C4-2B (cell line): ENCODE results near the gene RTTN.

Experiments
- H3K27ac ChIP-seq: fragments of 450-650 bp; 2 replicates; pipeline ENCODE4 v1.5.1; 2017
- CTCF ChIP-seq: fragments of 450-650 bp; conservative IDR thresholded peaks from 2 replicates; pipeline ENCODE4 v1.5.1; 2017; ENCODE audit warnings: mild to moderate bottlenecking
- ZFX ChIP-seq: fragments of 450-650 bp; IDR thresholded peaks from 2 replicates; pipeline ENCODE4 v1.6.1; 2017

RTTN gene

GRCh38 chr18:70197026-70197425, 8.5 kb downstream of the RTTN start:
- TF ChIP-seq ZFX (no peak), CTCF (no peak)
- no peak overlapping the region for H3K27ac ChIP-seq

DNA sequence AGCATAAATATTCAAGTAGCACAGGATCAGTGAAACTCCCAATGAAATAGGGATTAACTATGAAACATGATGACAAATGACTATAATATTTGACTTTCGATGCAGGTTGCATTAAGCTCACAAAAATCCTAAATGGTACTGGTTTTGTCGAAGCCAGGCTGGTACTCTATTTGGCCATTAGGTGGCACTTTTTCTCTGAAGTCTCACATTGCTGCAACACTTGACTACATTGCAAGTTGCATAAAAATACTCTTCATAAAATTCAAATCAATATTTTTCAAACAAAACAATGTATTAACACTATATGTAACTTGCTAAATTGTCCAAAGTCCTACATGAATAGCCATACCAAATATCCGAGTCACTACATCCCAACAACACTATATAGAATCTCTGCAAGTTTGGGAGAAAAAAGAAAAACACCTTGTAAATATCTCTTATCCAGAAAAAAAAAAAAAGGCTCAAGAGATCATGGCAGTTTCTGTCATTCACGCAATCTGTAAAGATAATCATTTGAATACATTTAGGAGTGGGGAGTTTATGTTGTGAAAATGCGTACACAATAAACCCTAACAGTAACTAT, 9.5 kb downstream of the RTTN start:
- TF ChIP-seq CTCF (peak; percentile 84), ZFX (no peak)
- no peak overlapping the region for H3K27ac ChIP-seq

DNA sequence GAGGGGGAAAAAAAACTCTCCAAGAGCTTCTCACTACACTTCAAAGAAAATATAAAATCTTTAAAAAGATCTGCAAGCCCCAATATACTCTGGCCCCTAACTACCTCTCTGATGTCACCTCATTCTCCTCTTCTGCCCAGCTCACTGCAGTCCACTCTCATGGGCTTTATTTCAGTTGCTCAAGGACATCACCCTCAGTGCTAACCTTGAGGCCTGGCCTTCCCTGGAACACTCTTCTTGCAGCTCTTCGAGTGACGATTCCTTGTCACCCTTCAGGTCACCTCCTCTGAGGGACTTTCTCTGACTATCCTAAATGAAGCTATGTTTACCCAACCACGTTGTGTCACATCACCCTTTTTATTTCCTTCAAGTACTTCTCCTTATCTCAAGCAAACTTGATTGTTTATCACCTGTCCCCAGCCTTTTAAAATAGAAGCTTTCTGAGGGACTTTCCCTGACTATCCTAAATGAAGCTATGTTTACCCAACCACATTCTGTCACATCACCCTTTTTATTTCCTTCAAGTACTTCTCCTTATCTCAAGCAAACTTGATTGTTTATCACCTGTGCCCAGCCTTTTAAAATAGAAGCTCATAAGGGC, 10.4 kb downstream of the RTTN start:
- no peak overlapping the region for H3K27ac ChIP-seq
- TF ChIP-seq CTCF (no peak), ZFX (no peak)

DNA sequence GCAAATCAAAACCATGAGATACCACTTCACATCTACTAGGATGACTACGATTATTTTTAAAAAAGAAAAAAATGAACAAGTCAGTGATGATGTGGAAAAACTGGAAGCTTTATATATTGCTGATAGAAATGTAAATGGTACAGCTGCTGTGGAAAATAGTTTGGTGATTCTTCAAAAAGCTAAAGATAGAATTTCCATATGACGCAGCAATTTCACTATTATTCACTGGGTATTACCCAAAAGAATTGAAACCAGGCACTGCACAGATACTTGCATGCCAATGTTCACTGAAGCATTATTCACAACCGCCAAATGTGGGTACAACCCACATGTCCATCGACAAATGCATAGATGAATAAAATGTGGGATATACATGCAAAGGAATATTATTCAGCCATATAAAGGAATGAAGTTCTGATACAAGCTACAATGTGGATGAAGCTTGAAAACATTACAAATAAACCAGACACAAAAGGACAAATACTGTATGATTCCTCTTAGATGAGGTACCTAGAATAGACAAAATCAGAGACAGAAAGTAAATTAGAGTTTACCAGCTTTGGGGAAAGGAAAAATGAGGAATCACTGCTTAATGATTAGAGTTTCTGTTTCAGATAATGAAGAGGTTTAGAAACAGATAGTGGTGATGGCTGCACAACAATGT, 11.1 kb downstream of the RTTN start:
- TF ChIP-seq ZFX (no peak), CTCF (no peak)

GRCh38 chr18:70190529-70190928, 15.0 kb downstream of the RTTN start:
- no peak overlapping the region for H3K27ac ChIP-seq
- TF ChIP-seq ZFX = no peak
- no peak for TF ChIP-seq CTCF

More for the DNA sequence above, 11.1 kb downstream of the RTTN start:
- no peak overlapping the region for H3K27ac ChIP-seq

GRCh38 chr18:70188113-70188512, 17.4 kb downstream of the RTTN start:
- no peak overlapping the region for H3K27ac ChIP-seq
- TF ChIP-seq ZFX (no peak), CTCF (no peak)

DNA sequence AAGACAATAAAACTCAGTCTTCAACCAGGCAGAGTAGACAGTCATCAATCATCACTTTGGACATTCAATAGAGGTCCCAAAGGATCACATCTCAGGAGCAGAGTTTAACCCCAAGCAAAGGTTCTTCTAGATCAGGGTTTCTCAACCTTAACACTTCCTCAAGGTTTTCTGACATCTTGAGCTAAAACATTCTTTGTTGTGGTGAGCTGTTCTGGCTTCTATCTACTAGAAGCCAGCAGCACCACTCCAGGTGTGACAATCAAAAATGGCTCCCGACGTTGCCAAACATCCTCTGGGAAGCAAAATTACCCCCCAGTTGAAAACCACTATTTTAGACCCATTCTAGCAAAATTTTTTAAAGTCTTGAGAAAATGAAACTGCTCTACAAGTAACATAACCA, 22.0 kb downstream of the RTTN start:
- no peak overlapping the region for H3K27ac ChIP-seq

More for the DNA sequence above, 22.0 kb downstream of the RTTN start:
- TF ChIP-seq ZFX (no peak), CTCF (no peak)
